Type B pancreatic cell (in vitro differentiated cells): ENCODE measurements around the gene SLC35F3. TPM values are rescaled to one million over a fixed set of nuclear protein-coding genes. Genes with fewer than 3 reads are reported as not detected.
"Not testable (repeated sequence)": the region's sequence is repeated elsewhere in the genome, so short reads cannot be mapped to it uniquely, and the experiment has no call there.

Source experiments
- DNase-seq: peaks from one replicate; pipeline ENCODE4 v3.0.0; 2021; ENCODE audit warnings: mixed read lengths; ENCODE audit not compliant: unreplicated experiment; ENCODE audit errors: extremely low spot score
- H3K27ac Mint-ChIP-seq: 2 replicates; pipeline ENCODE4 v1.8.0; 2021; ENCODE audit warnings: mild to moderate bottlenecking, mixed read lengths
- H3K27me3 Mint-ChIP-seq: 2 replicates; pipeline ENCODE4 v1.8.0; 2021; ENCODE audit warnings: mixed read lengths
- H3K36me3 Mint-ChIP-seq: 2 replicates; pipeline ENCODE4 v1.8.0; 2021; ENCODE audit warnings: mixed read lengths
- H3K4me1 Mint-ChIP-seq: one replicate; pipeline ENCODE4 v1.8.0; 2021; ENCODE audit warnings: mixed read lengths; ENCODE audit not compliant: unreplicated experiment
- H3K4me3 Mint-ChIP-seq: 2 replicates; pipeline ENCODE4 v1.8.0; 2021; ENCODE audit warnings: mild to moderate bottlenecking, mixed read lengths
- H3K9me3 Mint-ChIP-seq: 2 replicates; pipeline ENCODE4 v1.8.0; 2021; ENCODE audit warnings: mixed read lengths
- total RNA-seq: library from RNA; stranded (reverse); gene quantifications from 2 replicates; pipeline ENCODE4 v1.2.1, GENCODE V29; 2021; ENCODE audit warnings: low replicate concordance
- TF ChIP-seq, protein P1 (sequence below): fragments of 200-600 bp; sonication (generic); conservative IDR thresholded peaks from 2 replicates; pipeline ENCODE4 v1.5.0; 2021; ENCODE audit warnings: antibody characterized with exemption, mild to moderate bottlenecking

Gene SLC35F3
- total RNA-seq, 1 donor from 2014 or later: 2.1 TPM

DNA sequence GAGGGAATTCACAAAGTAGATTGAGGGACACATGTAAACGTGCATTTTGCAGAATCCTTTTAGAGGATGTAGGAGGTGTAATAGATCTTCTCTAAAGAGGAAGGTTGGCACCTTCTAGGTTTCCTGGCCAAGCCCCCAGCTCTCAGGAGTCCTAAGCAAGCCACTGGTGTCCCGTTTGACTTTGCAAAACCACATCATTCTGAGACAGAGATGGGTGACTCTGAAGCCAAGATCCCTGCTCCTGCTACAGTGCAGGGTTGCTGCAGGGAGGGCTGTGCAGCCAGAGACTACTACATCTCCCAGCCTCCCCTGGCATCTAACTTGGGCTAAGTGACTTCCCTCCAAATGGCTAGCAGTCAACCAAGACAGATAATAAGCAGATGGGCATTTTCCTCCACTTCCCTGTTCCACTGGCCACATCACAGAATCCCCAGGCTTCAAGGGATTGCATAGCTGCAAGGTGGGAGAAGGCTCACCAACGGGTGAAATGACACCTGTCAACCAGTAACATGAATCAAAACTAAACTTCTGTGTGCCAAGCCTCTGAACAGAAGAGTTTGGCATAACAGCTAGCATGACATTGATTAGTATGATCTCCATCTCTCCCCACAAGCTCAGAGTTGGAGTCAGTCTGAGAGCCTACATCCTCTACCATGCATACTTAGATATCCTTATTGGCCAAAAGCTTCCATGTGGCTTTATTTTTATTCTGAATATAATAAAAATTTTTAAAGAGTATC is 339.2 kb downstream of the SLC35F3 start:
- no peaks in the 10 kb centered on the region for H3K4me1 Mint-ChIP-seq
- no peak overlapping the region for H3K27ac Mint-ChIP-seq
- DNase-seq: no peak

DNA sequence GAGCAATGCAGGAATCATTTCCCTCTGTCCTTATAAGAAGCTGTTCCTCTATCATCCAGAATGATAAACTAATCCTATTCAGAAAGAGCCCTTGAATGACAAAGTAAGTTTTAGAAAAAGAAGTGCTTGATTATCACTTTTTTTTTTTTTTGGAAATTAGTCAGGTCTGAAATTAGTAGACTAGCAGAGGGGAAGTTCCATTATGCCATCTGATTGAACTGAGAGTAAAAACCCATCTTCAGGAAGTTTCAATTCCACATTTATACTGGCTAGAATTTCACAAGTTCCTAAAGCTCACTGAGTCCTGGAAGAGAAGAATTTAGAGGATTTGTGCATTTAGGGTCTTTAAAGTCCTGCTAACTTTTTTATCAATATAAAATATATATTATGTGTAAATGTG is 340.0 kb downstream of the SLC35F3 start:
- H3K27me3 Mint-ChIP-seq: peaks cover 7% of the 10 kb centered on the region
- TF ChIP-seq, protein P1, sequence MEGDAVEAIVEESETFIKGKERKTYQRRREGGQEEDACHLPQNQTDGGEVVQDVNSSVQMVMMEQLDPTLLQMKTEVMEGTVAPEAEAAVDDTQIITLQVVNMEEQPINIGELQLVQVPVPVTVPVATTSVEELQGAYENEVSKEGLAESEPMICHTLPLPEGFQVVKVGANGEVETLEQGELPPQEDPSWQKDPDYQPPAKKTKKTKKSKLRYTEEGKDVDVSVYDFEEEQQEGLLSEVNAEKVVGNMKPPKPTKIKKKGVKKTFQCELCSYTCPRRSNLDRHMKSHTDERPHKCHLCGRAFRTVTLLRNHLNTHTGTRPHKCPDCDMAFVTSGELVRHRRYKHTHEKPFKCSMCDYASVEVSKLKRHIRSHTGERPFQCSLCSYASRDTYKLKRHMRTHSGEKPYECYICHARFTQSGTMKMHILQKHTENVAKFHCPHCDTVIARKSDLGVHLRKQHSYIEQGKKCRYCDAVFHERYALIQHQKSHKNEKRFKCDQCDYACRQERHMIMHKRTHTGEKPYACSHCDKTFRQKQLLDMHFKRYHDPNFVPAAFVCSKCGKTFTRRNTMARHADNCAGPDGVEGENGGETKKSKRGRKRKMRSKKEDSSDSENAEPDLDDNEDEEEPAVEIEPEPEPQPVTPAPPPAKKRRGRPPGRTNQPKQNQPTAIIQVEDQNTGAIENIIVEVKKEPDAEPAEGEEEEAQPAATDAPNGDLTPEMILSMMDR: no peak
- H3K9me3 Mint-ChIP-seq: no peaks in the 10 kb centered on the region
- DNase-seq: no peak
- no peak overlapping the region for H3K27ac Mint-ChIP-seq
- no peak overlapping the region for H3K4me3 Mint-ChIP-seq
- H3K36me3 Mint-ChIP-seq: no peaks in the 10 kb centered on the region
- no peaks in the 10 kb centered on the region for H3K4me1 Mint-ChIP-seq

More for the DNA sequence above, 339.2 kb downstream of the SLC35F3 start:
- Mint-ChIP-seq H3K27me3 (peaks cover 7% of the 10 kb centered on the region), H3K36me3 (no peaks in the 10 kb centered on the region), H3K4me3 (no peak overlapping the region), H3K9me3 (no peaks in the 10 kb centered on the region)
- TF ChIP-seq, protein P1: no peak

DNA sequence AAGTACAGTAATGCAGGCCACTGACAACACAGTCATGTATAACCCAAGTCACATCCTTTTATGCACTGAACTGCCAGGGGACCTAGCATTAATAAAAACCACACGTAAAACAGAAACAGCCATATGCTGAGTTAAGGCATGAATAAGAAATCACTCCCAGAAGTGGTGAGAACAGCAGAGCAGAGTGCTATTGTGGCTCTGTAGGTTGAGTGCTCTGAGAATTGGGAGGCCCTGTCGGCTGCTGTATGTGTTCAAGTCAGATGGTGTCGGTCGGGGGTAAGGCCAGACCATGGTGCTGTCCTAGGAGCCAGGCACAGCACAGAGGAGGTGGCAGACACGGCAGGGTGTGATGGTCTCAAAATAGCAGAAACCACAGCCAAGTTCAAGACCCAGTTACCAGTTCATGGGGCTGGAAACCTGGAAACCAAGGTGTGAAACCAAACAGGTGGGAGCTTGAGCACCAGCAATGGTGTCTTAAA is 342.2 kb downstream of the SLC35F3 start:
- Mint-ChIP-seq H3K9me3 (no peaks in the 10 kb centered on the region), H3K36me3 (no peaks in the 10 kb centered on the region), H3K27me3 (peaks cover 7% of the 10 kb centered on the region), H3K4me3 (no peak overlapping the region), H3K4me1 (no peaks in the 10 kb centered on the region), H3K27ac (no peak overlapping the region)
- DNase-seq: no peak
- TF ChIP-seq, protein P1: no peak

DNA sequence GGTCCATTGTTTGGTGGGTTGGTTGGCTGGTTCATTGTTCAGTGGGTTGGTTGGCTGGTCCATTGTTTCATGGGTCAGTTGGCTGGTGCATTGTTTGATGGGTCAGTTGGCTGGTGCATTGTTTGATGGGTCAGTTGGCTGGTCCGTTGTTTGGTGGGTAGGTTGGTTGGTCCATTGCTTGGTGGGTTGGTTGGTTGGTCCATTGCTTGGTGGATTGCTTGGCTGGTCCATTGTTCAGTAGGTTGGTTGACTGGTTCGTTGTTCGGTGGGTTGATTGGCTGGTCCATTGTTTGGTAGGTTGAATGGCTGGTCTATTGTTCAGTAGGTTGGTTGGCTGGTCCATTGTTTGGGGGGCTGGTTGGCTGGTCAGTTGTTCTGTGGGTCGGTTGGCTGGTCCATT is 343.3 kb downstream of the SLC35F3 start:
- not testable (repeated sequence) for DNase-seq

DNA sequence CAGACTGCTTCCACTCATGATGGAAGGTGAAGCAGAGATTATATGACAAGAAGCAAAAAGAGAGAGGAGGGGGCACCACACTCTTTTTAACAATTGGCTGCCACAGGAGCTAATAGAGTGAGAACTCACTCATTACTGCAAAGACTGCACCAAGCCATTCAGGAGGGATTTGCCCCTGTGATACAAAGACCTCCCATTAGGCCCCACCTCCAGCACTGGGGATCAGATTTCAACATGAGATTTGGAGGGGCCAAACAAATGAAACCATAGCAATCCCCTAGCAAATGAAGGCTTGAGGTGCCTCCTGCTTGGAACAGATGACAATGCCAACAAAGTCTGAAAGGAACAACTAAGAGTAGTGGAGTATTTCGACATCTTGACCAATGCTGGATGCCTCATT is 346.3 kb downstream of the SLC35F3 start:
- H3K36me3 Mint-ChIP-seq: no peaks in the 10 kb centered on the region
- no peak overlapping the region for H3K27ac Mint-ChIP-seq
- no peak for DNase-seq
- H3K4me1 Mint-ChIP-seq: no peaks in the 10 kb centered on the region
- peaks cover 3% of the 10 kb centered on the region for H3K27me3 Mint-ChIP-seq
- no peak overlapping the region for H3K4me3 Mint-ChIP-seq
- TF ChIP-seq, protein P1: no peak
- no peaks in the 10 kb centered on the region for H3K9me3 Mint-ChIP-seq

More for the DNA sequence above, 343.3 kb downstream of the SLC35F3 start:
- not testable (repeated sequence) for H3K4me1 Mint-ChIP-seq, H3K27ac Mint-ChIP-seq, H3K4me3 Mint-ChIP-seq, H3K27me3 Mint-ChIP-seq, H3K36me3 Mint-ChIP-seq, H3K9me3 Mint-ChIP-seq

DNA sequence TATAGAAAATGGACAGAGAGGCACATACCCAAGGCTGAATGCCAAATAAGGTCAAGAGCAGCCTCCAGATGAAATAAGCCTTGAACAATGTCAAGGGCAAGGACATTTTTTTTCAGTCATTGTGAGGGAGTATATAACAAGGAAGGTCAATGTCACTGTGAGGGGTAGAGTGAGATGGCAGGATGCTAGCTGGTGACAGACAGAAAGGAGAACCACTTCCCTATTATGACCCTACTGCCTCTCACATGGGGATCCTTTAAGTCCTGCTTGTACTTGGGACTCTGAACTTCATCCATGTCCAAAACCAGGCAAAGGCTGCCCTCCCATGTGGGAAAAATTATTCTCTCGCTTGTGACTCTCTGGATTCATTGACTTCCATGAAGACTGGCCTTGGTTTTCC is 349.3 kb downstream of the SLC35F3 start:
- no peaks in the 10 kb centered on the region for H3K36me3 Mint-ChIP-seq
- peaks cover 11% of the 10 kb centered on the region for H3K9me3 Mint-ChIP-seq
- no peak overlapping the region for H3K27ac Mint-ChIP-seq
- no peak for DNase-seq
- H3K27me3 Mint-ChIP-seq: peaks cover 5% of the 10 kb centered on the region
- no peaks in the 10 kb centered on the region for H3K4me1 Mint-ChIP-seq
- H3K4me3 Mint-ChIP-seq: no peak overlapping the region
- TF ChIP-seq, protein P1: no peak
